Measurements from ENCODE around the gene STAG1. TPM values are rescaled to one million over a fixed set of nuclear protein-coding genes. Genes with fewer than 3 reads are reported as not detected.

Gene STAG1
- total and polyA plus RNA-seq, 12 donors, result 7.5 to 39.8 (median 24.6) TPM

DNA sequence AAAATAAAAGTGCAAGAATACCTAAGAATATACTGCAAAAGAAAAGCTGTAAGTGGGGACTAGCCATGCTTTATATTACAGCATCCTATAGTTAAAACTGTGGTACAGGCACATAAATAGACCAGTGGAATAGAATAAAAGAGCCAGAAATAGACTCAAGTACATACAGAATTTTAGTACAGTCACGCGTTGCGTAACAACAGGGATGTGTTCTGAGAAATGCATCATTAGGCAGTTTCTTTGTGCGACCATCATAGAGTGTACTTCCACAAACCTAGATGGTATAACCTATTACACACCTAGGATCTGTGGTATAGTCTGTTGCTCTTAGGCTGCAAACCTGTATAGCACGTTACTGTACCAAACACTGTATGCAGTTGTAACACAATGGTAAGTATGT, 440.2 kb downstream of the STAG1 start:
- Histone ChIP-seq H3K4me3 (no peak overlapping the region), H3K4me1 (replicated peaks in 1 of 2) (no peaks in the 10 kb centered on the region), H3K27me3 (no peaks in the 10 kb centered on the region), H3K36me3 (replicated peaks in 1 of 2) (no peaks in the 10 kb centered on the region), H3K27ac (no peak overlapping the region), H3K9me3 (replicated peaks in 1 of 3) (no peaks in the 10 kb centered on the region)
- DNase-seq, result no peak
- 94 to 98% (median 96%) methylated on average over 5 of the region's 5 CpGs for WGBS, 4 donors
- TF ChIP-seq, protein P1, sequence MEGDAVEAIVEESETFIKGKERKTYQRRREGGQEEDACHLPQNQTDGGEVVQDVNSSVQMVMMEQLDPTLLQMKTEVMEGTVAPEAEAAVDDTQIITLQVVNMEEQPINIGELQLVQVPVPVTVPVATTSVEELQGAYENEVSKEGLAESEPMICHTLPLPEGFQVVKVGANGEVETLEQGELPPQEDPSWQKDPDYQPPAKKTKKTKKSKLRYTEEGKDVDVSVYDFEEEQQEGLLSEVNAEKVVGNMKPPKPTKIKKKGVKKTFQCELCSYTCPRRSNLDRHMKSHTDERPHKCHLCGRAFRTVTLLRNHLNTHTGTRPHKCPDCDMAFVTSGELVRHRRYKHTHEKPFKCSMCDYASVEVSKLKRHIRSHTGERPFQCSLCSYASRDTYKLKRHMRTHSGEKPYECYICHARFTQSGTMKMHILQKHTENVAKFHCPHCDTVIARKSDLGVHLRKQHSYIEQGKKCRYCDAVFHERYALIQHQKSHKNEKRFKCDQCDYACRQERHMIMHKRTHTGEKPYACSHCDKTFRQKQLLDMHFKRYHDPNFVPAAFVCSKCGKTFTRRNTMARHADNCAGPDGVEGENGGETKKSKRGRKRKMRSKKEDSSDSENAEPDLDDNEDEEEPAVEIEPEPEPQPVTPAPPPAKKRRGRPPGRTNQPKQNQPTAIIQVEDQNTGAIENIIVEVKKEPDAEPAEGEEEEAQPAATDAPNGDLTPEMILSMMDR (IDR thresholded peaks at IDR 0.05), result no peak
- TF ChIP-seq POLR2A (IDR thresholded peaks at IDR 0.05), result no peak
- intact Hi-C loops (cut with DNase I), result no loop called here

DNA sequence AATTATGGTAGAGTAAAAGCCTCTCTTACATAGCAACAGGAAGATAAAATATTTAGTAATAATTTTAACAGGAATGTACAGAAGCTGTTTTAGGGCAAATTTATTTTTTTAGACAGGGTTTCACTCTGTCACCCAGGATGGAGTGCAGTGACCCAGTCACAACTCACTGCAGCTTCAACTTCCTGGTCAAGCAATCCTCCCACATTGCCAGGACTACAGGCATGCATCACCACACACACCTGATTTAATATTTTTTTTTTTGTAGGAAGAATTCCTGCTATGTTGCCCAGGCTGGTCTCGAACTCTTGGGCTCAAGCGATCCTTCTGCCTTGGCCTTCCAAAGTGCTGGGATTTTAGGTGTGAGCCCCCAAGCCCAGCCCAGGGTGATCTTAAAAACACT, 440.9 kb downstream of the STAG1 start:
- Histone ChIP-seq H3K9me3 (replicated peaks in 1 of 3) (no peaks in the 10 kb centered on the region), H3K27ac (no peak overlapping the region), H3K36me3 (replicated peaks in 1 of 2) (no peaks in the 10 kb centered on the region), H3K4me1 (replicated peaks in 1 of 2) (no peaks in the 10 kb centered on the region), H3K27me3 (no peaks in the 10 kb centered on the region), H3K4me3 (no peak overlapping the region)
- WGBS, 4 donors, result 94 to 100% (median 100%) methylated on average over 2 of the region's 2 CpGs
- intact Hi-C loops (cut with DNase I), result no loop called here
- TF ChIP-seq, protein P1 (IDR thresholded peaks at IDR 0.05), result no peak
- no peak for TF ChIP-seq POLR2A (IDR thresholded peaks at IDR 0.05)
- DNase-seq, result no peak

DNA sequence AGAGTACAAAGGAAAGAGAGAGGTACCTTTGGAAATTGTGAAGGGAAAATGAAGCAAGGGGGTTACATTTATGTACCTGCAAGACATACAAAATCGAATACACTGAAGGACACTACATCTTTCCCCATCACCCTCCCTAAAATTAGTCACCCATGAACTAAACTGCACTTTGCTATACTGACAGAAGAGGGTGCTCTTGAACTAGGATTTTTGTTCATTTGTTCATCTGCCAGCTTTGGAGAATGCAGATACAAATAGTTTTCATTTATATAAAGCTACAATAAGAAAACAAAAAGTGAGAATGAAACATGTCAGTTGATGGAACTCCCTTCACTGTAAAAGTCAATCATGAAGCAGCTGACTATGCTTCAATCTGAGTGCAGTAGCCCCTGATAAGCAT, 446.3 kb downstream of the STAG1 start:
- Histone ChIP-seq H3K27me3 (no peaks in the 10 kb centered on the region), H3K4me1 (replicated peaks in 1 of 2) (no peaks in the 10 kb centered on the region), H3K9me3 (replicated peaks in 1 of 3) (no peaks in the 10 kb centered on the region), H3K27ac (no peak overlapping the region), H3K4me3 (no peak overlapping the region), H3K36me3 (replicated peaks in 1 of 2) (peaks cover 0 to 7% of the 10 kb centered on the region in 2 donors)
- TF ChIP-seq POLR2A (IDR thresholded peaks at IDR 0.05), result no peak
- TF ChIP-seq, protein P1 (IDR thresholded peaks at IDR 0.05), result peak in 2 of 6 experiments; percentile 53 to 66
- intact Hi-C loops (cut with DNase I), result no loop called here
- WGBS, 4 donors, result 31 to 67% methylated on average over 1 of the region's 1 CpG; no CpG with 5 or more reads in 2 of the 4 donors
- no peak for DNase-seq

DNA sequence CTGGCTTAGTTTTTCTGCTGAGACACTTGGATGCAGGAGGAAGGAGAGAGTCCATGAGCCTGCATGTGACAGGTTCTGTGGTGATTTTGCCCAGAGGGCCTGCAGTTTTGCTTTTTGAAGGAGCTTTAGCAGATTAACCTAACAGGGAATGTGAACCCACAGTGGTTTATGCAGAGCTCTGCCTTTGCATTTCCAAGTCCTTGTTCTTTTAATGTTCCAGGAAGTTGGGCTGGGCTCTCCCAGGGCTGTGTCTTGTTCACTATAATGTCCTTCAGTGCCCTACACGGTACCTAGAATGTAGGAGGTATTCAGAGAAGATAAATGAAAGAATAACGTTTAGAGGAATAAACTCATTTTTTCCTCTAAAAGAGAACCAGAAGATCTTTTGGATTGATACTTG, 451.7 kb downstream of the STAG1 start:
- Histone ChIP-seq H3K4me1 (replicated peaks in 1 of 2) (no peaks in the 10 kb centered on the region), H3K27me3 (no peaks in the 10 kb centered on the region), H3K4me3 (no peak overlapping the region), H3K36me3 (replicated peaks in 1 of 2) (peaks cover 0 to 22% of the 10 kb centered on the region in 2 donors), H3K9me3 (replicated peaks in 1 of 3) (no peaks in the 10 kb centered on the region), H3K27ac (no peak overlapping the region)
- intact Hi-C loops (cut with DNase I), result no loop called here
- 47 to 83% (median 70%) methylated on average over 2 of the region's 2 CpGs for WGBS, 4 donors
- no peak for DNase-seq
- TF ChIP-seq, protein P1 (IDR thresholded peaks at IDR 0.05), result no peak
- no peak for TF ChIP-seq POLR2A (IDR thresholded peaks at IDR 0.05)
